CD4-positive, alpha-beta memory T cell (primary cell): ENCODE measurements around the gene BEND5. TPM values are rescaled to one million over a fixed set of nuclear protein-coding genes. Genes with fewer than 3 reads are reported as not detected.

Source experiments
- CTCF ChIA-PET: fragments of 350-600 bp; sonication (Branson Sonifier 250); formaldehyde crosslinking; loops from one replicate; lab custom pipeline; 2021; ENCODE audit warnings: inconsistent platforms; ENCODE audit not compliant: partially characterized antibody; lab: Charles Lee
- POLR2A ChIA-PET: fragments of 350-600 bp; sonication (Branson Sonifier 250); formaldehyde crosslinking; loops from one replicate; lab custom pipeline; 2021; ENCODE audit not compliant: partially characterized antibody; lab: Charles Lee
- DNase-seq, 5 donors: peaks; one replicate each; pipeline versions ENCODE4 v3.0.0 to v3.0.0-alpha.2; 2020 to 2022; ENCODE audit warnings: mixed read lengths in 1 of 5
- H3K27ac ChIP-seq: one replicate; pipeline ENCODE4 v1.7.0; 2013; ENCODE audit warnings: low read depth, low read length
- H3K27me3 ChIP-seq: 2 replicates; pipeline ENCODE4 v1.7.0; 2013; ENCODE audit warnings: mild to moderate bottlenecking, low read length, moderate library complexity; ENCODE audit not compliant: insufficient read depth
- H3K36me3 ChIP-seq: 2 replicates; pipeline ENCODE4 v1.7.0; 2013; ENCODE audit warnings: mild to moderate bottlenecking, low read length, moderate library complexity; ENCODE audit not compliant: insufficient read depth
- H3K4me1 ChIP-seq: 2 replicates; pipeline ENCODE4 v1.7.0; 2013; ENCODE audit warnings: mild to moderate bottlenecking, low read length, moderate library complexity; ENCODE audit not compliant: insufficient read depth
- H3K4me3 ChIP-seq, 2 donors: one replicate each; pipeline ENCODE4 v1.7.0; 2013; ENCODE audit warnings: low read length in 2 of 2, mild to moderate bottlenecking in 1 of 2
- H3K9me3 ChIP-seq, 2 donors: one replicate each; pipeline ENCODE4 v1.7.0; 2013; ENCODE audit warnings: low read length in 2 of 2, control low read depth in 1 of 2; ENCODE audit not compliant: control insufficient read depth in 1 of 2
- H3K27ac Mint-ChIP-seq, 7 donors: one replicate each; pipeline ENCODE4 v1.8.0; 2020 to 2021; ENCODE audit warnings: mixed read lengths in 7 of 7, mild to moderate bottlenecking in 6 of 7, inconsistent platforms in 3 of 7, moderate library complexity in 3 of 7
- H3K27me3 Mint-ChIP-seq, 2 donors: one replicate each; pipeline ENCODE4 v1.8.0; 2020 to 2021; ENCODE audit warnings: mixed read lengths in 2 of 2
- H3K36me3 Mint-ChIP-seq, 2 donors: one replicate each; pipeline ENCODE4 v1.8.0; 2020 to 2021; ENCODE audit warnings: mixed read lengths in 2 of 2, inconsistent platforms in 1 of 2, mild to moderate bottlenecking in 1 of 2
- H3K4me1 Mint-ChIP-seq, 4 donors: one replicate each; pipeline ENCODE4 v1.8.0; 2020 to 2021; ENCODE audit warnings: mixed read lengths in 4 of 4, mild to moderate bottlenecking in 1 of 4
- H3K4me3 Mint-ChIP-seq, 8 donors: one replicate each; pipeline ENCODE4 v1.8.0; 2020 to 2021; ENCODE audit warnings: mixed read lengths in 8 of 8, mild to moderate bottlenecking in 7 of 8, moderate library complexity in 6 of 8, inconsistent platforms in 3 of 8
- H3K9me3 Mint-ChIP-seq, 8 donors: one replicate each; pipeline ENCODE4 v1.8.0; 2020 to 2021; ENCODE audit warnings: mixed read lengths in 8 of 8, mild to moderate bottlenecking in 5 of 8, inconsistent platforms in 3 of 8, moderate library complexity in 1 of 8
- intact Hi-C: fragments of 100-400 bp; cut with micrococcal nuclease; formaldehyde crosslinking; loops from one replicate; pipeline ENCODE4 v1.15.1; 2023
- polyA plus RNA-seq, 2 donors: library from polyadenylated mRNA; unstranded; fragments of 300-500 nt; fragmentation: Illumina TruSeq; gene quantifications; one replicate each; pipeline ENCODE4 v1.2.3, GENCODE V29; 2021
- total RNA-seq, 2 experiments: library from RNA; stranded (reverse); gene quantifications; one replicate each; pipeline ENCODE4 v1.2.3, GENCODE V29; 2021

BEND5 gene
- total and polyA plus RNA-seq, 4 experiments from 2014 or later: 0.18 to 1.7 (median 0.85) TPM

GRCh38 chr1:48767975-48768510 lies 8.6 kb downstream of the BEND5 start:
- no peak for DNase-seq
- H3K4me1 Mint-ChIP-seq: peaks cover 0 to 1% (median 0%) of the 10 kb centered on the region in 4 donors
- Histone ChIP-seq H3K4me1 (no peaks in the 10 kb centered on the region), H3K4me3 (no peak overlapping the region), H3K27me3 (no peaks in the 10 kb centered on the region), H3K36me3 (no peaks in the 10 kb centered on the region), H3K27ac (no peak overlapping the region), H3K9me3 (no peaks in the 10 kb centered on the region)
- H3K4me3 Mint-ChIP-seq: no peak overlapping the region
- peaks cover 0 to 2% of the 10 kb centered on the region in 2 donors for H3K27me3 Mint-ChIP-seq
- intact Hi-C loops: no loop called here
- ChIA-PET CTCF (no interaction called here), POLR2A (no interaction called here)
- H3K9me3 Mint-ChIP-seq: peaks cover 0 to 7% (median 0%) of the 10 kb centered on the region in 8 donors
- H3K36me3 Mint-ChIP-seq: no peaks in the 10 kb centered on the region
- no peak overlapping the region for H3K27ac Mint-ChIP-seq

- H3K27ac ChIP-seq: no peak overlapping the region
- no peaks in the 10 kb centered on the region for H3K4me1 Mint-ChIP-seq
- H3K4me1 ChIP-seq: no peaks in the 10 kb centered on the region
- H3K27ac Mint-ChIP-seq: no peak overlapping the region
- DNase-seq: no peak
- H3K27me3 Mint-ChIP-seq: peaks cover 0 to 2% of the 10 kb centered on the region in 2 donors
- no peaks in the 10 kb centered on the region for H3K36me3 Mint-ChIP-seq
- no peak overlapping the region for H3K4me3 ChIP-seq
- no peak overlapping the region for H3K4me3 Mint-ChIP-seq
- H3K9me3 Mint-ChIP-seq: peaks cover 0 to 10% (median 1%) of the 10 kb centered on the region in 8 donors
- CTCF ChIA-PET: no interaction called here
- H3K27me3 ChIP-seq: no peaks in the 10 kb centered on the region
- intact Hi-C loops: no loop called here
- no peaks in the 10 kb centered on the region for H3K9me3 ChIP-seq
- POLR2A ChIA-PET: no interaction called here
- H3K36me3 ChIP-seq: no peaks in the 10 kb centered on the region
These were observed 11.4 kb downstream of the BEND5 start for GRCh38 chr1:48765335-48765734.

GRCh38 chr1:48761986-48762385 lies 14.7 kb downstream of the BEND5 start:
- ChIA-PET CTCF (no interaction called here), POLR2A (no interaction called here)
- Mint-ChIP-seq H3K27ac (no peak overlapping the region), H3K4me1 (no peaks in the 10 kb centered on the region), H3K36me3 (peaks cover 0 to 4% of the 10 kb centered on the region in 2 donors), H3K9me3 (peaks cover 0 to 10% (median 2%) of the 10 kb centered on the region in 8 donors), H3K27me3 (peaks cover 0 to 2% of the 10 kb centered on the region in 2 donors), H3K4me3 (no peak overlapping the region)
- H3K36me3 ChIP-seq: no peaks in the 10 kb centered on the region
- no peaks in the 10 kb centered on the region for H3K9me3 ChIP-seq
- no peak for DNase-seq
- H3K27ac ChIP-seq: no peak overlapping the region
- no peaks in the 10 kb centered on the region for H3K27me3 ChIP-seq
- intact Hi-C loops: no loop called here
- no peak overlapping the region for H3K4me3 ChIP-seq
- no peaks in the 10 kb centered on the region for H3K4me1 ChIP-seq

- H3K27me3 Mint-ChIP-seq: peaks cover 0 to 2% of the 10 kb centered on the region in 2 donors
- H3K36me3 Mint-ChIP-seq: peaks cover 0 to 4% of the 10 kb centered on the region in 2 donors
These were observed 15.3 kb downstream of the BEND5 start for GRCh38 chr1:48761411-48761810.

GRCh38 chr1:48760857-48761256 lies 15.8 kb downstream of the BEND5 start:
- POLR2A ChIA-PET: no interaction called here
- intact Hi-C loops: no loop called here
- H3K27me3 Mint-ChIP-seq: peaks cover 0 to 3% of the 10 kb centered on the region in 2 donors
- H3K4me3 Mint-ChIP-seq: no peak overlapping the region
- Histone ChIP-seq H3K4me1 (no peaks in the 10 kb centered on the region), H3K4me3 (no peak overlapping the region), H3K9me3 (no peaks in the 10 kb centered on the region), H3K36me3 (no peaks in the 10 kb centered on the region), H3K27ac (no peak overlapping the region), H3K27me3 (no peaks in the 10 kb centered on the region)
- H3K27ac Mint-ChIP-seq: no peak overlapping the region
- H3K9me3 Mint-ChIP-seq: peaks cover 0 to 10% (median 2%) of the 10 kb centered on the region in 8 donors
- H3K36me3 Mint-ChIP-seq: peaks cover 0 to 4% of the 10 kb centered on the region in 2 donors
- DNase-seq: no peak
- CTCF ChIA-PET: no interaction called here
- H3K4me1 Mint-ChIP-seq: no peaks in the 10 kb centered on the region

More at GRCh38 chr1:48761411-48761810, 15.3 kb downstream of the BEND5 start:
- Histone ChIP-seq H3K36me3 (no peaks in the 10 kb centered on the region), H3K27me3 (no peaks in the 10 kb centered on the region), H3K27ac (no peak overlapping the region), H3K9me3 (no peaks in the 10 kb centered on the region), H3K4me3 (no peak overlapping the region), H3K4me1 (no peaks in the 10 kb centered on the region)
- DNase-seq: no peak
- Mint-ChIP-seq H3K4me3 (no peak overlapping the region), H3K4me1 (no peaks in the 10 kb centered on the region), H3K9me3 (peaks cover 0 to 10% (median 2%) of the 10 kb centered on the region in 8 donors), H3K27ac (no peak overlapping the region)
- POLR2A ChIA-PET: no interaction called here
- intact Hi-C loops: no loop called here
- CTCF ChIA-PET: no interaction called here

GRCh38 chr1:48758976-48759375 lies 17.7 kb downstream of the BEND5 start:
- no peak for DNase-seq
- no peaks in the 10 kb centered on the region for H3K9me3 ChIP-seq
- intact Hi-C loops: no loop called here
- H3K4me1 Mint-ChIP-seq: no peaks in the 10 kb centered on the region
- H3K36me3 Mint-ChIP-seq: peaks cover 0 to 4% of the 10 kb centered on the region in 2 donors
- no peak overlapping the region for H3K27ac Mint-ChIP-seq
- H3K9me3 Mint-ChIP-seq: peaks cover 0 to 6% (median 2%) of the 10 kb centered on the region in 8 donors
- peaks cover 0 to 1% of the 10 kb centered on the region in 2 donors for H3K27me3 Mint-ChIP-seq
- no peak overlapping the region for H3K4me3 Mint-ChIP-seq
- no peaks in the 10 kb centered on the region for H3K4me1 ChIP-seq
- no peaks in the 10 kb centered on the region for H3K27me3 ChIP-seq
- H3K36me3 ChIP-seq: no peaks in the 10 kb centered on the region
- no peak overlapping the region for H3K4me3 ChIP-seq
- no peak overlapping the region for H3K27ac ChIP-seq
- CTCF ChIA-PET: no interaction called here
- POLR2A ChIA-PET: no interaction called here

GRCh38 chr1:48757363-48757762 lies 19.3 kb downstream of the BEND5 start:
- Histone ChIP-seq H3K9me3 (no peaks in the 10 kb centered on the region), H3K4me1 (no peaks in the 10 kb centered on the region), H3K27ac (no peak overlapping the region), H3K4me3 (no peak overlapping the region), H3K36me3 (no peaks in the 10 kb centered on the region), H3K27me3 (no peaks in the 10 kb centered on the region)
- Mint-ChIP-seq H3K27ac (no peak overlapping the region), H3K36me3 (peaks cover 0 to 4% of the 10 kb centered on the region in 2 donors), H3K27me3 (peaks cover 0 to 1% of the 10 kb centered on the region in 2 donors), H3K4me3 (no peak overlapping the region), H3K9me3 (peaks cover 0 to 4% (median 1%) of the 10 kb centered on the region in 8 donors), H3K4me1 (no peaks in the 10 kb centered on the region)
- ChIA-PET CTCF (no interaction called here), POLR2A (no interaction called here)
- intact Hi-C loops: no loop called here
- no peak for DNase-seq
